Right hindlimb (tissue), 1 donor: ENCODE results near the gene ADAP1.

Source experiments
- DNase-seq: peaks from one replicate; pipeline ENCODE4 v3.0.0-alpha.2; 2018

Gene ADAP1

GRCh38 chr7:856444-857095 is 97.9 kb downstream of the ADAP1 start:
- DNase-seq: no peak

GRCh38 chr7:855686-856369 is 98.7 kb downstream of the ADAP1 start:
- no peak for DNase-seq

- no peak for DNase-seq
Observed at GRCh38 chr7:854118-854775, 100.2 kb downstream of the ADAP1 start.

GRCh38 chr7:853366-854117 is 100.9 kb downstream of the ADAP1 start:
- DNase-seq: no peak

- DNase-seq: no peak
Observed at GRCh38 chr7:851204-851603, 103.3 kb downstream of the ADAP1 start.

GRCh38 chr7:849781-850180 is 104.7 kb downstream of the ADAP1 start:
- DNase-seq: no peak

- DNase-seq: no peak
Observed at GRCh38 chr7:849145-849544, 105.3 kb downstream of the ADAP1 start.
